HG02938 (cell line): ENCODE data around the gene SMIM12.

Experiments used
- ATAC-seq: cut with Tn5 transposase; IDR thresholded peaks from one replicate; pipeline ENCODE4 v1.9.1; 2021; ENCODE audit warnings: mild to moderate bottlenecking, moderate library complexity; ENCODE audit not compliant: unreplicated experiment

SMIM12 gene

DNA sequence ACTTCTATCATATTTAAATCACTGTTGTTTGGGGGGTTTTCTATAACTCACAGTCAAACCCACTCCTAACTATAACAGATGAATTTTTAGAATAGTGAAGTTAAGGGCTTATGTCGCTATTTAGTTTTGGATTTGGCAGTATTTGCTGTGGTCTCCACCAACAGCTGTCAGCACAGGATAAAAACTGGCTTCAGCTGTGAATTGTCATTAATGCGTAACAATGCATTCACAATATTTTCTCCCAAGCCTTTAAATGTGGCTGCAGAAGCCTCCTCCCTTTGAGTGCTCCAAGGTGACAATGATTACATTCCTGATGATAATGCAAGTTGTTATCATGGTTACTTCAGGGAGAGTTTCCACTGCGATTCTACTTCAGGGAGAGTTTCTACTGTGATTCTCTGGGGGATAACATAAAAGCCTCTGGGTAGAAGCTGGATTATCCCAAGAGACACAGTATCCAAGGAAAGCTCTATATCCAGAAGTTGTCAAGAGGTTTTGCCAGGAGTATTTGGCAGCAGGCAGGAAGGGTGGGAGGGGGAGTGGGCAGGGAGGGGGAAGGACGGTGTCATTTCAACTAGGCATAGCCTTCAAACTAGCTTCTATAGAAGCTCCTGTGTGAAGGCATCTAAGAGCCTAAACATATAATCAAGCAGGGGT, 14.9 kb upstream of the SMIM12 start:
- no peak for ATAC-seq

DNA sequence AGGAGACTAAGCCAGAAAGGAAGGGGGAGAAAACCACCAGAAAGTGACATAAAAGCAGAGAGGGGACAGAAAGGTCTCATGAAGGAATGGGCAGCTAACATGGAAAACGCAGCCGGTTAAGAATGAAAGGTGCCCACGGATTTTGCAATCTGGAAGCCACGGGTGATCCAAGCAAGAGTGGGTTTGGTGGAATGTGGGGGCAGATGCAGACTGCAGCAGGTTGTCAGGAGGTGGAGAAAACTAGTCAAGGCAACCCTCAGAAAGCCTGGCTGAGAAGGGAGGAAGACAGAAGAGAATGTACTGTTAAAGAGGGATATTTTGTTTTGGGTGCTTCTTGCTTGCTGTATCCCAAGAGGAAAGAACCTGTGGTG, 12.6 kb upstream of the SMIM12 start:
- no peak for ATAC-seq

GRCh38 chr1:34871443-34872132, 12.0 kb upstream of the SMIM12 start:
- ATAC-seq: no peak

- ATAC-seq: no peak
These were observed 10.8 kb upstream of the SMIM12 start for GRCh38 chr1:34870395-34870794.

DNA sequence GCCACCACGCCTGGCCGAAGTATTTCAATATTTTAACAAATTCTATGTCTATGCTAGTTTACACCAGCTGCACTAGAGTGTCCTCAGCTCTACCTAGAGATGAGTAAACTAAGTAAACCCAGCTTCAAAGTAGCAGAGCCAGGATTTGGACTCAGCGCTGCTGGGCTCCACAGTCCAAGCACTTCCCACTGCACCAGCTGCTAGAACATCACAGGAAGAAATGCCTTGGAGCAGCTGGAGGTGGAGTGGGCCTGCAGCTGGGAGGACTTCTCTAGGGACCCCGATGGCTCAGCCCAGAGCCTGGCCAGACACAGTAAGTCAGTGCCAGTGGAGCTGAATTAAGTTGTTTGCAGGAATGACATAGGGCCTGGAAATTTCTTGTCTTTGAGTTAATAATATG, 10.2 kb upstream of the SMIM12 start:
- no peak for ATAC-seq

DNA sequence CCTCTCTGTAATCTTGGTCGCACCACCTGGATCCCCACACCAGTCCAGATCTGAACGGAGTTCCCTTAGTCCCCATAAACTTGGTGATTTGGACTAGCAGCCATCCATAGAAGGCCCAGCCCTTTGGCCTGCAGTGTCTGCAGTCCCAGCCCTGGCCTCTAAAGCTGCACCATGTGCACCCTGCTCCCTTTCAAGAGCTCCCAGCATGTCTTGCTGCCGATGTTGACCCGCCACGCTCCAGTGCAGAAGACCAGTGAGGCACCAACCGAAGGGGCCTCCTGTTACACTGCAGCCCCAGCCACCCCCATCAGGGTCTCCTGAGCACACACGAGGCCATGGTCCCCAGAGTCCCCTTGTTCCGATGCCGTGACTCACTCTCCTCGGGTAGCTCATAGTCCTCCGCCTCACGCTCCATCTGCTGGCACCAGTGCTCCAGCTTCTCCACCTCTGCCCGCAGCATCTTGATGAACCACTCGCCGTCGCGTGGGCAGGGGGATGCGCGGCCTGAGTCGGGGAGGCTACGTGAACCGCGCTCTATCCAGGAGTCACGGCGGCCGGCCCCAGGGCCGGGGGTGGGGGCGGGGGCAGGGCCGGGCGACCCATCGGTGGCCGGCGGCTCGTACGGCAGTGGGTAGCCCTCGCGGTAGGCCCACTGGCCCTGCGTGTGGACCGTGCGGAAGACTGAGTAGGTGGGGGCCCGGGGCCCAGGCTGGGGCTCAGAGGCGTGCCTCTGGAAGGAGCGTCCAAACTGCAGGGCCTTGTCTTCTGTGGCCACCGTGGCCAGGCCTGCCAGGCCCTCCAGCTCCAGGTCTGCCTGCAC, 8.9 kb upstream of the SMIM12 start:
- ATAC-seq: no peak

DNA sequence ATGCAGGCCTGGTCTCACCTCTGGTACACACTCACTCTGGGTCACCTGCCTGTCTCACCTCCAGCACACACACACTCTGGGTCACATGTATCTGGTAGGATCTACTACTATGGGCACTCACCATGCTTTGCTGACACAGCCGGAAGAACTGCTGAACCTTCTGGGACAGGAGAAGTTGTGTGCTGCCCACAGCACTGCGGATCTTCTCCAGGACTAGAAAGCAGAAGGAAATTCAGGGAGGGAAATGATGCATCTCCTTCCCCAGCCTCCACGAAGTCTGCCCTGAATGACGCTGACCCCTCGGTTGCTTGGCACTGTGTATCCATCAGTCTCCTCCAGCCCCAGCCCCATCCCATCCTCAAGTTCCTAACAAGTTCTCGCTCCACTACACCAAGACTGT, 7.9 kb upstream of the SMIM12 start:
- ATAC-seq: no peak

DNA sequence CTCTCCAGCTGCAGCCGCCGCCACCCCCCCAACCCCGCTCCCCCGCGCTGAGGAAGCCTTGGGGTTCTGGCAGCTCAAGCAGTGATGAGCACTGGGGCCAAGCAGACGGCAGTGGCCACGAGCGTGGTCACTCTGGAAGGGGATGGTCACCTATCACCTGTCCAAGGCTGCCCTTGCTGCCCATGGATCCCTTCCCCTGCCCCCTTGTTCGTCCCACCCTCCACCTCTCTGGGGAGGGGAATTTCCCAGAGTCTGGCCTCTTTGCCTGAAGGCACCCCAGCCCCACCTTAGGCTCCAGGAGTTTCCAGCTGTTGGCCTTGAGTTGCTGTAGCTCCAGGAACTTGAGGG, 7.2 kb upstream of the SMIM12 start:
- ATAC-seq: no peak

GRCh38 chr1:34865981-34866761, 6.6 kb upstream of the SMIM12 start:
- ATAC-seq: peak; percentile 69

DNA sequence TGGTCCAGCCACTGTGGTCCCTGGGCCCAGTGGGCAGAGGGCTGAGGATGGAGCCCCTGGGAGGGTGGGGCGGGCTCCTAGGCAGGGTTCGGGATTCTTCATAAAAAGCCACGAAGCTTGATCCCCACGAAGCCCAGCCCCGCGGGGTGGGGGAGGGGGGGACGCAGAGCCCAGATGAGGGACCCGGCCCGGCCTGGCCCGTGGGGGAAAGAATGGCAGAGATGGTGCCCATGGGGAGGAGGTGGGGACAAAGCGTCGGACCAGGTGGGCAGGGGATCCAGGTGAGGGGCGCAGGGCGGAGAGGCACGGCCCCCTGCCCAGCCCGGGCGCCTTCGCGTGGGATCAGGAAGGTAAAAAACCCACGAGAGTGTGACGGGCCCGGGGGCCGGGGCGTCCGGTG, 6.0 kb upstream of the SMIM12 start:
- ATAC-seq: no peak

GRCh38 chr1:34864759-34865158, 5.2 kb upstream of the SMIM12 start:
- ATAC-seq: no peak

DNA sequence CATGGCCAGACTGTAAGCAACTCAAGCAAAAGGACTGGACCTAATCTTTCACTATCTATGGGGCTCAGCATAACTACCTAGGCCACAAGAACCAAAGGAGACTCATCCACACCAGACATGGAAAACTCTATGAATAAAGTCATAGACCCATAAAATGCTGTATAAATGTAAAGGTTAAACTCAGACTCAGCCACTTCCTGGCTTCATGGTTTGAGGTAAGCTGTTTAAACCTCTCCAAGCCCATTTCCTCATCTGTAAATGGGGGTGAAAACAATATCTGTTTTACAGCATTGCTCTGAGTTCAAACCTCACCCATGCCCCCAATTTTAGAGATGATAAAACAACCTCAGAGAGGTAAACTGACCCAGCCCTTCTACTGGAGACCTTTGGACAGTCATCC, 4.0 kb upstream of the SMIM12 start:
- no peak for ATAC-seq

DNA sequence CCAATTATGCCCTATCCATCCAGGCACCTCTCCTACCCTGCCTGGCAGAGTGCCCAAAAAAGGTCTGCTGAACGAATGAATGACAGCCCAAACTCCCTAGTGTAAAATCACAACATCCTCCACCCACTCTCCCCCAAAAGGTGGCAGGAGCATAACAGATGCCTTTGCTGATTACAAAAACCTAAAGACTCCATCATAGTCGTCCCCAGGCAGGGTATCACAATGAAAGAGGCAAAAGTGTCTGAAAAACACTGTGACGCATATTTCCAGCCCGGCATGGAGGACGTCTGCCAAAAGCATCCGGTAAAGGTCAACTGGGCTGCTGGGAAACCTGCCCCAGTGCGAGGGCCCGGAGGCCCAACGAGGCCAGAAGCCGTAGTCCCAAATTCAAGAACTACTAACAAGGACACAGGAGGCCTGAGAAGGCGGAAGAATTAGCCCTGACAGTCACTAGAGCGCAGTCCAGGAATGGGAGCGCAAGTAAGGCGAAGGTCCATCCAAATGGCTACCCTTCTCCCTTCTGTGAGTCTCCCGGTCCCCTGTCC, 576 bp downstream of the SMIM12 start:
- ATAC-seq: peak; percentile 13

DNA sequence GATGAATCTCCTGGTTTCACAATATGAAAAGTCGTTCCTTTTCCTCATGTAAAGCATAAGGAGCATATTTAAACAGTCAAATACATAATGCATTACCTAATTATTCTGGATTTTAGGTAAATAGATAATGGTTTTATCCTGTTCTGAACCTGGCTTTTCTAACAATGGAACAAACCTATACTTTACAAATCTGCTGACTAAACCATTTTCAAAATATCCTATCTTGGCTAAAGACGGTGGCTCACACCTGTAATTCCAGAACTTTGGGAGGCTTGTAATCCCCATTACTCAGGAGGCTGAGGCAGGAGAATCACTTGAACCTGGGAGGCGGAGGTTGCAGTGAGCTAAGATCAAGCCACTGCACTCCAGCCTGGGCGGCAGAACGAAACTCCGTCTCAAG, 2.9 kb downstream of the SMIM12 start:
- ATAC-seq: no peak

DNA sequence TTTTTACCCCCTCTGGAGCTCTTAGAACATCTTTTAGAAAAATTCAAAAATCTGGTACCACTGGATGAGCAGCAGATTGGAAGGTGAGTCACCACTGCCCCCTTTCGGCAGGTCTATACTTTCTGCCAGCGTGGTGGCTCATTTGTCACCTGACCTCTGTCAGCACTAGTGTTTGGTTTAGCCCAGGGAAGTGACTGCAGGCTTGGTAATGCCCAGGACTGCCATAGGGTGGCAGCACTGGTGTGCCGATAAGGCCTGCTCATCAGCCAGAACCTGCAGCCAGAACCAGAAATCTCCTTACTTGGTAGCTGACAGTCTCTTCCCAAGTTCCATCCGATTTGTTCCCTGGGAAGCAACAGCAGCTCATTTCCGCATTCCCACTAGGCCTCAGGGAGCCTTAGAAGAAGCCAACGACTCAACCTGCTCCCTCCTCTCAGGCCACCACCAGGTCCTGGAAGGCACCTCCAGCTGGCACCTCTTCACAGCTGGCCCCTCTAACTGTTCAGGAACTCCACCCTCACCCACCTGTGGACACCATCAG, 6.8 kb downstream of the SMIM12 start:
- peak; percentile 96 for ATAC-seq

- ATAC-seq: no peak
These were observed 8.0 kb downstream of the SMIM12 start for GRCh38 chr1:34851431-34852105.

- ATAC-seq: no peak
These were observed 9.2 kb downstream of the SMIM12 start for GRCh38 chr1:34850382-34850781.

DNA sequence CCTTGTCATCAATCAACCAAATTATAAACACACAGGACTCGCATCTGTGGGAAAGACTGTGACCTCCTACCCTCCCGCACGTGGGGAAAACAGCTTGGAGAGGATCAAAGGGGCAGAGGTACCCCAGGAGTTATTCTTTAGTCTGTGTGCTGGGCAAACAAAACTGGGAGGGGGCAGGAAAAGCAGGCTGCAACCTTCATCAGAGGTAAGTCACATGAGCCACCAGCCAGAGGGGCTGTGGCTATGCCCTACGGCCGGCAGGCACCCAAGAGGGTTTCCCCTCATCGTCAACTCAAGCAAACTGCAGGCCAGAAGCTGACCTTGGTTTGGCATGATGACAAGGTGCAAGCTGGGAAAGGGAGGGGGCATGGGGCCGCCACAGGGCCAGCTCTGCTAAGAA, 12.5 kb downstream of the SMIM12 start:
- ATAC-seq: no peak

DNA sequence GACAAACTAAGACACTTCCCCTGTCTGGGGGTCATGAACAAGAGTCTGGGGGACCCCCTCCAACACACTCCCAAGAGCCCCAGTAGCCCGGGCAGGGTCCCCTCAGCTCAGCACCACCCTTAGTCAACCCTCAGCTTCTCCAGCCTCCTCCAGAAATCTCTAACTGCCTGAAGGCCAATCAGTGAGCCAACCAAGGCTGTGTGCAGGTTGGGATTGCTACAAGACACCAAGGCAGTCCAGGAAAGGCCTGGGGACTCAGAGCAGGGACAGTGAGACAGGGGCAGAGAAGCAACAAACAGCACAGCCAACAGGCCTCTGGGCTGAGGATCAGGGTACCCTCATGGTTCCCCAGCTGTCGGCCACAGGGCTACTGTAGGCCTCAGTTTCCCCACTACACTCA, 13.3 kb downstream of the SMIM12 start:
- no peak for ATAC-seq
